ENCODE measurements around the gene OBSCN.

The OBSCN gene

GRCh38 chr1:228366866-228367741 is 159.3 kb downstream of the OBSCN start:
- TF ChIP-seq CTCF (conservative IDR thresholded peaks at IDR 0.05; ENCODE audit: low read depth, low read length), result no peak
- H3K4me3 ChIP-seq (ENCODE audit: low read length), result no peak overlapping the region
- no peak for DNase-seq (ENCODE audit: low read depth)

DNA sequence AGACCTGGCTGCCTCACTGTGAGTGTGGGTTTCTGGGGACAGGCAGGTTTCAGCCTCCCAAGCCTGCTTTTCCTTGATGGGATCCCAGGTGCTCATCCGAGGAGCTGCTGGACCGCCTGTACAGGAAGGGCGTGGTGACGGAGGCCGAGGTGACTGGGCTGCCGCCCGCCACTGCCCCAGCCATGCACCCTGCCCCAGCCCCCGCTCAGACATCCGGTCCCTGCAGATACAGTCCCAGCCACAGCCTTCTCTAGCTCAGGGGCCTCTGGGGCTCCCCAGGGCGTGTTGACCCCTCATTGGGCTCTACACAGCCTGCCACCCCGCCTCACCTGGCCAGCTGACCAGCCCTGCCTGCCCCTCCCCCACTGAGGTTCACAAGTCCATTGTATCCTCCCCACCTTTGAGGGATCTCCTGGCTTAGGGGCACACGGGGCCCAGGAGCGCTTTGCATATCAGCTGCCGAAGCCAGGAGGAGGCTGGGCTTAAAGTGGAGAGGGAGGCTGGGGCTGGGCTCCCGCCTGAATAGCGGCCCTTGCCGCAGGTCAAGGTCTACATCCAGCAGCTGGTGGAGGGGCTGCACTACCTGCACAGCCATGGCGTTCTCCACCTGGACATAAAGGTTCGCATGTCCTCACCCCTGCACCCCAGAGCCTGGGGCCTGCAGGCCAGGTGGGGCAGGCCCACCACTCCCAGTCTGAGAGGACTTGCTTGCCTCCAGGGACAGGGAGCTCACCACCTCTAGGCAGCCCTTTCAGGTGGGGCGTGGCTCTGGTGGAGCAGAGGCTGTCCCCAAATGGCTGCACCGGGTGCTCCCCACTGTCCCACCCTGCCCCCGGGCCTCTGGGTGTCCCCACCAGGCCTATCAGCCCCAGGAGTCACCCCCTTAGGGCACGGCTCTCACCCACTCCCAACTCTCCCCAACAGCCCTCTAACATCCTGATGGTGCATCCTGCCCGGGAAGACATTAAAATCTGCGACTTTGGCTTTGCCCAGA is 160.3 kb downstream of the OBSCN start:
- no peak for DNase-seq (ENCODE audit: low read depth)
- H3K4me3 ChIP-seq (ENCODE audit: low read length), result no peak overlapping the region
- TF ChIP-seq CTCF (conservative IDR thresholded peaks at IDR 0.05; ENCODE audit: low read depth, low read length), result no peak

- DNase-seq (ENCODE audit: low read depth), result no peak
- TF ChIP-seq CTCF (conservative IDR thresholded peaks at IDR 0.05; ENCODE audit: low read depth, low read length), result no peak
These were observed 161.2 kb downstream of the OBSCN start for GRCh38 chr1:228368801-228369607.

DNA sequence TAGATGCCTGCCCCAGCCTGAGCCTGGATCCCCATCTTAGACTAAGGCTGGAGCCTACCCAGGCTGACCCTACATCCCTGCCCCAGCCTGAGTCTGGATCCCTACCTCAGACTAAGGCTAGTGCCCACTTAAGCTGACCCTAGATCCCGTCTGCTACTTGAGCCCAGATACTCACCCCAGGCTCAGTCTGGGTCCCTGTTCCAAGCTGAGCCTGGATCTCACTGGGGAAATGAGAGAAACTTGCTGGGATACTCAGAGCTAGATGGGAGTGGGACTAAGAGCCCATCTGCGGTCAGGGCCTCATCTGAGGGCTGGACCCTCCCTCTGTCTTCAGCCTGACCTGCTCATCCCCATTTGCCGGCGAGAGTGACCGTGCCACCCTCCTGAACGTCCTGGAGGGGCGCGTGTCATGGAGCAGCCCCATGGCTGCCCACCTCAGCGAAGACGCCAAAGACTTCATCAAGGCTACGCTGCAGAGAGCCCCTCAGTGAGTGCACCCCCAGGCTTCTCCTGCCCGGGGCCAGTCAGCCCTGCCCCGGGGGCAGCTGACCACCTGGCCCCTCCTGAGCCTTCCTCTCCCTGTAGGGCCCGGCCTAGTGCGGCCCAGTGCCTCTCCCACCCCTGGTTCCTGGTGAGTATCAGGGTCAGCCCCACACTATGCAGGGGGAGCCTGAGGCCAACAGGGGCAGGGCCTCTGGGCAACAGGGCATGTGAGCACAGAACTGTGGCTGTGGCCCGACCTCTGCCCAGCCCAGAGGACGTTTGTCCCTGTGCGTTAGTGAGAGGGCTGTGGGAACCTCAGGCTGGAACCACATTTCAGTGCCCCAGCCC is 162.0 kb downstream of the OBSCN start:
- DNase-seq (ENCODE audit: low read depth), result no peak
- TF ChIP-seq CTCF (conservative IDR thresholded peaks at IDR 0.05; ENCODE audit: low read depth, low read length), result no peak
- H3K4me3 ChIP-seq (ENCODE audit: low read length), result no peak overlapping the region

More at GRCh38 chr1:228368801-228369607, 161.2 kb downstream of the OBSCN start:
- H3K4me3 ChIP-seq (ENCODE audit: low read length), result no peak overlapping the region

GRCh38 chr1:228370439-228370940 is 162.6 kb downstream of the OBSCN start:
- TF ChIP-seq CTCF (conservative IDR thresholded peaks at IDR 0.05; ENCODE audit: low read depth, low read length), result no peak
- DNase-seq (ENCODE audit: low read depth), result no peak
- H3K4me3 ChIP-seq (ENCODE audit: low read length), result no peak overlapping the region

Data from retinal pigment epithelial cell (primary cell).